HG02763 (cell line): Measurements from ENCODE around the gene LCN1.

Source experiments
- ATAC-seq: cut with Tn5 transposase; IDR thresholded peaks from one replicate; pipeline ENCODE4 v1.9.1; 2021; ENCODE audit warnings: mild to moderate bottlenecking, moderate library complexity; ENCODE audit not compliant: unreplicated experiment

Gene LCN1

GRCh38 chr9:135520916-135521607, at the start of gene LCN1:
TSS of gene LCN1 (plus strand) at chr9:135521440. CDS start at chr9:135521498, 58 bp downstream.
- ATAC-seq, result no peak

- no peak for ATAC-seq
Observed at GRCh38 chr9:135471791-135472640, 49.2 kb upstream of the LCN1 start.

- ATAC-seq, result no peak
Observed at GRCh38 chr9:135473972-135474543, 47.2 kb upstream of the LCN1 start.

DNA sequence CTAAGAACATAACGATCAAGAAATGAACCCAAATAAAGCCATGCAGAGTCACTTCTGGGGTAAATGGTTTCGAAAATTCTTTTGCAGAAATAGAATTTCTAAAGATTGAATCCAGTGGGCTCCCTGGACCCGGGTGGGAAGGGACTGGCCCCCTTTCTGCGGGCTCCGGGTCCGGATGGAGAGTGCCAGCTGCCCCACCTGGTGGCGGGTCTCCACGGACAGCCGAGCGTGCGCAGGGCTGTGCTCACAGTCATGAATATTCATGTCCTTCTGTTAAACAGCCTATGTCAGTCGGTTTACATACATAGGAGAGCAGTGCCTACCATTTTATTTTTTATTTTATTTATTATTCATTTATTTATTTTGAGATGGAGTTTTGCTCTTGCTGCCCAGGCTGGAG, 46.3 kb upstream of the LCN1 start:
- no peak for ATAC-seq

- ATAC-seq, result no peak
Observed at GRCh38 chr9:135476561-135477355, 44.5 kb upstream of the LCN1 start.

DNA sequence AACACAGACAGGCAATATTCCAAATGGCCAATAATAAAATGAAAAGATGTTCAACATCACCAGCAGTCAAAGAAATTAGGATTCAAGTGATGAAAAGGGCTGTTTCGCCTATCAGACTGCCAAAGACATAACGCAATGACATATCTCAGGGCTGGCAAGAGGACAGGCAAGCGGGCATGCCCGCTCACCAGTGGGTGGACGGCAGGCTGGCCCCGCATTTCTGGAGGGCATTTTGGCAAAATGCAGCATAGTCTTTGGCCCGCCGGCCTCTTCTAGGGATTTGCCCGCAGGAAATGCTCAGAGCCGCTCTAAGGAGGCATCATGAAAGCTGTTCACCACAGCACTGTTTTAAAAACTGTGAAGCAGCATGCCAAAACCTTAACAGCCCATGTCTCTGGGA, 43.0 kb upstream of the LCN1 start:
- ATAC-seq, result no peak

DNA sequence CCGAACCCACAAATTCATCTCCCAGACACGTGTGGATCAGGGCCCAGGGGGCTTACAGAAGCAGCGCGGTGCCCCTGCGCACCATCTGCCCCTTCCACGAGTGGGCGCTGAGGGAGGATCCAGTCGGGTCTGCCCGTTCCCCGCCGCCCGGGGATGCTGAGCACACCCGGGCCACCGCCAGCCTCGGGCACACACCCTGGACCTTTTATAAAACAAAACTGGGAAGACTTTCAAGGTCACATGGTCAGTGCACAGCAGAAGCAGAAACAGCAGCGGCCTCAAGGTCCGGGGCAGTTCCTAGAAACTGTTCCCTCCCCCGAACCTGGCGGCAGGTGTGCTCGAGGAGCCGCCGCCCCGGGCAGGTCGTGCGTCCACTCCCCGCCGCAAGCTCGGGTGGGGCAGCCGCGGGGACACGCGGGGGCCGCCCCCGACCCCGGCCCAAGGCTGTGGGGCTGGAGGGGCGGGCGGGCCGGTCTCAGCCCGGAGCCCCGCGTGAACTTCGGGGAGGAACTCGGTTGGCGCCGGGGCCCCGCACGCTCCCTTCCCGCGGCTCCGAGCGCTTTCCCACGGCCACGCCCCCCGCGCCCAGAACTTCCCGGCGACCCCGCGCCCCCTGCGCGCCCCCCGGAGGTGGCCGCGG, 42.3 kb upstream of the LCN1 start:
- ATAC-seq, result no peak

DNA sequence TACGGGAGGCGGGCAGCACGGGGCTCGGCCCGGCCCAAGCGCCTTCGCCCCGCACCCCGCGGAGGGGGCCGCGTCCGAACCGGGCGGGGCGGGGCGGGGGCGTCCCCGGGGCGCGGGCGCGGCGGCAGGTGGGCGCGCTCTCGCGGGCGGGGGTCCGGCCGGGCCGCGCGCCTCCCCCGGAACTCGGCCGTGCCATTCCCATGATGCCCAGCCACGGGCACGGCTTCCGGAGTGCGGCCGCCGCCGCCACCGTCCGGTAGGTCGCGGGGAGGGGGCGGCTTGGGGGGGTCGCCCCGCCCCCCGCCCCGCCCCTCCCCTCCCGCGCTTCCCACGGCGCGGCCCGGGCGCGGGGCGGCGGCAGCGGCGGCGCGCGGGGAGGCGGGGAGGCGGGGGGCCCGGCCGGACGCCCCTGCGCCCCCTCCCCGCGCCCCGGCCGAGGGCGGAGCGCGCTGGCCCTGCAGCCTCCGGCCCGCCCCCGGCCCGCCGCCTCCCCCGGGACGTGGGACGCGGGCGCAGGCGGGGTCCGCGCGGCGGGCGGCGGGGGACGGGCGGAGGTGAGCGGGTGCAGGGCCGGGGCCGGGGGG, 41.7 kb upstream of the LCN1 start, which contains the start of gene PPP1R26:
TSS of gene PPP1R26 (plus strand) at position 314 of the 584 bp plus-strand sequence. CDS start 4,729 bp downstream, outside the sequence.
- ATAC-seq, result no peak

- ATAC-seq, result no peak
Observed at GRCh38 chr9:135480071-135480939, 40.9 kb upstream of the LCN1 start.

DNA sequence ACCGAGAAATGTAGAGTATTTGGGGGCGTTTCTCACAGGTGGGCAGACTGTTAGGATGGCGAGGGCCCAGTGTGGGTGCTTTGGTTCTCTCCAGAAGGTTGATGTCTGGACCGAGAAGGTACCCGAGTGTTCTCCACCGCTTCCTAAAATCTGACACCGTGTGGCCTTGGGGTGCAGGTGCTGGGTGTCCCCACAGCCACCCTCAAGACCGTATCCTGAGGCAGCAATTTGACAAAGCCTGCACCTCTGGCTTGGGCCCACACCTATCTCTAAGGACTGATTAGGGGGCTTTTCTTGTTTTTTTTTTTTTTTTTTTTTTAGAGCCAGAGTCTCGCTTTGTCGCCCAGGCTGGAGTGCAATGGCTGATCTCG, 40.3 kb upstream of the LCN1 start:
- no peak for ATAC-seq

- no peak for ATAC-seq
Observed at GRCh38 chr9:135482015-135482754, 39.1 kb upstream of the LCN1 start.

DNA sequence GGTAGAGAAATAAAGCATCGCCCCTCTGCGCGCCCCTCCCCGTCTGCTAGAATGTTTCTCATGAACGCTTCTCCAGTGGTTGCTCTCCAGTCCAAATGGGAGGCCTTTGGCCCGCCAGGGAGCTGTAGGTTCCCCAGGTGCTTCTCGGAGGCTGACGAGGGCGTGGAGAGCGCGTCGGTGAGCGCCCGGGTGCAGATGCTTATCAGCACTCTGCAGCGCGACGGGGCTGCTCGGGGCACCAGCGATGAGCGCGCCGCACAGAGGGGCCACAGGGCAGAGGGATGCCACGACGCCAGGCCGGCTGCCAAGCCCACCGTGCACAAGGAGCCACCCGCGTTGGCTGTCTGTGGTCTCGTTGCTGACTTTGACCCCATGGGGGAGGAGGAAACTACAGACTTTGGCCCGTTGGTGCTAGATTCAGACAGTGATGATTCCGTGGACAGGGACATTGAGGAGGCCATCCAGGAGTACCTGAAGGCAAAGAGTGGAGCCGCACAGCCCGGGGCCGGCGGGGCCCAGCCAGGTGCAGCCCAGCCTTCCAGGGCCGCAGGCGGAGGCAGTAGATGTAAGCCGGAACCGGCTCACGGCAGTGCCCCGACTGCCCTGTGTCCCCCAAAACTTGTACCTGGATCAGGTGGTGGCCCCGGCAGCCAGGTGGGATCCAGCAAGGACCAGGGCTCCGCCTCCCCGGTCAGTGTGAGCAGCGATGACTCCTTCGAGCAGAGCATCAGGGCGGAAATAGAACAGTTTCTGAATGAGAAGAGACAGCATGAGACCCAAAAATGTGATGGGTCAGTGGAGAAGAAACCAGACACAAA, 36.6 kb upstream of the LCN1 start:
- no peak for ATAC-seq

DNA sequence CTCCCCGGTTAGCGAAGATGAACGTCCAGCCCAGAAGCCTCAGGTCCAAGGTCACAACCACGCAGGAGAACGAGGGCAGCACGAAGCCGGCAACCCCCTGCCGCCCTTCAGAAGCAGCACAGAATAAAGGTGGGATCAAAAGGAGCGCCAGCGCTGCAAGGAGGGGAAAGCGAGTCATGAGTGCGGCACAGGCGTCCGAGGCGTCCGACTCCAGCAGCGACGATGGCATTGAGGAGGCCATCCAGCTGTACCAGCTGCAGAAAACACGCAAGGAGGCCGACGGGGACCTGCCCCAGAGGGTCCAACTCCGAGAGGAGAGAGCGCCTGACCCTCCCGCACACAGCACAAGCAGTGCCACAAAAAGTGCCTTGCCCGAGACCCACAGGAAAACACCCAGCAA, 35.9 kb upstream of the LCN1 start:
- no peak for ATAC-seq

GRCh38 chr9:135485832-135486231, 35.4 kb upstream of the LCN1 start:
- ATAC-seq, result no peak

DNA sequence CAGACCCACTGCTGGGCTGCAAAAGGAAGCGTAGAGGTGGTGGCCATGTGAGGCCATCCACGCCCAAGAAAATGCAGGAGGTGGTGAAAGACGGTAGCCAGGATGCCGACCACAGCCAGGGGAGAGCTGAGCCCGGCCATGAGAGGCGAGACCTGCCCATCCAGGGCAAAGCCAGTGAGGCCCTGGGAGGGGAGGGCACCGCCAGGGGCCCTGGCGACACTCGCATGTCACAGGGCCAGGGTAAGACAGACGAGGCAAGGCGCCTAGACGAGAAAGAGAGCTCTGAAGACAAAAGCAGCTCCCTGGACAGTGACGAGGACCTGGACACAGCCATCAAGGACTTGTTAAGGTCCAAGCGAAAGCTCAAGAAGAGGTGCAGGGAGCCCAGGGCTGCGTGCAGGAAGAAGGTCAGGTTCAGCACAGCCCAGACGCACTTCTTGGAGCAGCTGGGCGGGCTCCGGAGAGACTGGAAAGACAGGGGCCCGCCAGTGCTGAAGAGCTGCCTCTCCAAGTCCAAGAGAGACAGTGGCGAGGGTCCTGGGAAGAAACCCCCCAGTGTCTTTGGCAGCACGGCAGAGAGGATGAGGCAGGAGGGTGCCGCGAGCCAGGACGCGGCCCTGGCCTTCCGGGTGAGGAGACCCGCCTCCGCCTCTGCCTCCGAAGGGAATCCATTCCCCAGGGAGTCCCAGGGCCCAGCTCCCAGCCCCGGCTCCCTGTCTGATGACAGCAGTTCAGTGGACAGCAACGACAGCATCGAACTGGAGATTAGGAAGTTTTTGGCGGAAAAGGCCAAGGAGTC, 34.8 kb upstream of the LCN1 start:
- no peak for ATAC-seq

DNA sequence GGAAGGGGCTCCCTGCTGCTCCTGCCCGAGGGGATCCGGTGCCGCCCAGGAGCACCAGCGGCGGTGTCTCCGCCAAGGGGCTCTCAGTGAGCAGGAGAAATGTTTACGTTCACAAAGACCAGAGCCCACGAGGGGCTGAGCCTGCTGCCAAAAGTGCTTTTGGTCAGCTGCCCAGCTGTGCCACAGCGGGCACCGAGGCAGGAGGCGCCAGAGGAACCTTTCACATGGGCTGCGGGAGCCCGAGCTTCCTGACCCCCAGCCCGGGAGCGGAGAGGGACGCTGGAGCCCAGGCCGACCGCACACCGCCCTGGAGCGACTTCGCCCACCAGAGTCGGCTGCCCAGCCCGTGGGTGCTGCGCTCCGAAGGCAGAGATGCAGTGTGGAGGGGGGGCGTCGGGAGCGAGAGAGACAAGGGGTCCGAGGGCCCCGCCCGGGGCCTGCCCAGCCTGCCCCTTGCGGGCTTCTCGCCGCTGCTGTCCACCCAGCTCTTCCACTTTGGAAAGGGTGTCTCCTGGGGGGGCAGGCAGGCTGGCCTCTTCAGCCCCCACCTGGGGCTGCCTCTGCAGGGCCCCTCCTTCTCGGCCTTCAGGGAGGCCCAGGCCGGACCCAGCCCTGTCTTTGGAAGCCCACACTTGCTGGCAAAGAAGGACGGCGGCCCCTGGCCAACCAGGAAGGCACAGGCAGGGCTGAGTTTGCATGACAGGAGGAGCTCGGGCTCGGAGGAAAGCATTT, 33.8 kb upstream of the LCN1 start:
- ATAC-seq, result no peak
